Fibroblast of peridontal ligament (primary cell): Measurements from ENCODE around the gene ZNHIT3.
A peak's percentile ranks its signal among the peaks of the same experiment; 100 is the strongest.
"Not testable (repeated sequence)": the region's sequence is repeated elsewhere in the genome, so short reads cannot be mapped to it uniquely, and the experiment has no call there.

ENCODE experiments used
- DNase-seq: peaks from one replicate; pipeline ENCODE4 v3.0.0-alpha.2; 2010; ENCODE audit errors: extremely low read depth

The ZNHIT3 gene

DNA sequence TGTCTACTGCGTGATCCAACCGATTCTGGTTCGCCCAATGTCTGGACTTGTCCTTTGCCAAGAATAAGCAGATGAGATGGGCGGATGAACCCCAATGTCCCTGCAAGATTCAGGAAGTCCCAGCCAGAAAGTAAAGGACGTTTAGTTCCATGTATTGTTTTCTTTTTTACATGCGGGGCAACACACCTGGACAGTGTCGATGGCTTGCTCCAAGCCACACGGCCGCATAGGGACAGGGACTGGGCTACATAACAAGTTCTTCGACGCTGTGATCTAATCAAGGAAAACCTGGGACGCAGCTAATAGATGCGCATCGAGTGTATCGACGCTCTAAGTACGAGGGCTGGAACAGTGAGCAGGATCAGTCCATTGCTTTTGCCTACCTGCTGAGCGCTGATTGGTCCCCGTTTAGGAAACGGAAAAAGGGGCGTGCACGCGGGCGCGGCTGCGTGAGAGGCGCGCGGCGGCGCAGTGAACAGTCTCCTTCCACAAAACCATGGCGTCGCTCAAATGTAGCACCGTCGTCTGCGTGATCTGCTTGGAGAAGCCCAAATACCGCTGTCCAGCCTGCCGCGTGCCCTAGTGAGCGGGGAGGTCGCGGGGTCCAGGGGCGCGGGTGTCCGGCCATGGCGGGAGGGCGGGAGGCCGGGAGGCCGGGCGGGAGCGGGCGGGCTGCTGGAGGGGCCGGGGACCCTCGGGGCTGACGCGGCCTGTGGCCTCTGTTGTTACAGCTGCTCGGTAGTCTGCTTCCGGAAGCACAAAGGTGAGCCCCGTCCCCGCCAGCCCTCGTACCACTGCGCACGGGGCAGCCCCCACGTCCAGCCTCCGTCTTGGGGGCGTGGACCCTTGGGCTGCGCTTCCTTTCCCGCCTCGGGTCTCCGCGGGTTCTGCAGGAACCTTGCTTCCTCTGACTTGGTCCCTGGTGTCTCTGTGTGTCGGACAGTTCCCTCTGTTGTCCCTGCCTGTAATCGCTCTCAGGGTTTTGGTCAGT is at the start of gene ZNHIT3:
TSS of gene ZNHIT3 (plus strand) at position 478 of the 991 bp plus-strand sequence. CDS start at position 497, 19 bp downstream.
- peak; percentile 92 for DNase-seq

DNA sequence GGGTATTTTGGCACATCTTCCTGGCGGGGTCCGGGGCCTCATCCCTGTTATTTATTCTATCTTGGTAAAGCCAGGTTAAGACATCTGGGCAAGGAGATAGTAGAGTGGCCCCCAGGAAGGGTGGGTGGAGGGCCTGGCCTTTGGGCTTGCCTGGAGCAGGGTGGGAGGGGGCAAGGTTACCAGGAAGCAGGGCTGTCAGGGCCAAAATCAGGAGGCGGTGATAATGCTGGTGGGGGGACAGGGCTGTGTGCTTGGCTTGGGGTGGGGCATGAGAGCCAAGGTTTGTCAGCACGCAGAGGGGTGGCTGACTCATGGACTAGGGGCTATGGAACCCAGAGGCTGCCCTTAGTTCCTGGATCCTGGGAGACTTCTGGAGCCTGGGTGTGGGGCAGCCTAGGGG is 44.7 kb upstream of the ZNHIT3 start:
- DNase-seq: not testable (repeated sequence)

DNA sequence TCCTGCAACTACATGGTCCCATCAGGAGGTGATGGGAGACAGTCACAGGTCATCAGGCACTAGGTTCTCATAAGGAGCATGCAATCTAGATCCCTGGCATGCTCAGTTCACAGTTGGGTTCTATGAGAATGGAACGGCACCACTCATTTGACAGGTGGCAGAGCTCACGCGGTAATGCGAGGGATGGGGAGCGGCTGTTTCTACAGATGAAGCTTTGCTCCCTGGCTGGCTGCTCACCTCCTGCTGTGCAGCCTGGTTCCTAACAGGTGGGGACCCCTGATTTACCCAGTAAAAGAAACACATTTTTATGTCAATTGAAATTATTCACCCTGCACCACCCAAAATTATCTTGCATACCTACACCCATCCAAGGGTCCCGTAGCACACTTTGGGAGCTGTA is 42.7 kb upstream of the ZNHIT3 start:
- DNase-seq: no peak

DNA sequence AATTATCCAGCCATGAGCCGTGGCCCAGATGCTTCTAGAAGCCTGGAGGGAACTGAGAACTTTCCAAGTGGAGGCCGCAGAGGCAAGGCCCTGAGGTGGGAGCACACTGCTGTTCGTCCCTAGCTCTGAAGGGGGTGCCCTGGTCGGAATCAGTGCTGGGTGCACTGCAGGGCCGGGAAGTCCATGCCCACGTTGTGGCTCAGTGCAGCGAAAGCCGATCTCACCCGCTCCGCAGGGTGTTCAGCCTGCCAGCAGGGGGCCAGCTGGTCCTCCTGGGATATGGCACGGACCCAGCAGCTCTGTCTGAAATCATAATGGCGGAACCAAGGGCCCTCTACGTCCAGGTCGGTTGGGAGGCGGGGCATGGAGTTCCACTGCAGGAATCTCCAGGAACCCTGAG is 36.5 kb upstream of the ZNHIT3 start:
- DNase-seq: not testable (repeated sequence)

DNA sequence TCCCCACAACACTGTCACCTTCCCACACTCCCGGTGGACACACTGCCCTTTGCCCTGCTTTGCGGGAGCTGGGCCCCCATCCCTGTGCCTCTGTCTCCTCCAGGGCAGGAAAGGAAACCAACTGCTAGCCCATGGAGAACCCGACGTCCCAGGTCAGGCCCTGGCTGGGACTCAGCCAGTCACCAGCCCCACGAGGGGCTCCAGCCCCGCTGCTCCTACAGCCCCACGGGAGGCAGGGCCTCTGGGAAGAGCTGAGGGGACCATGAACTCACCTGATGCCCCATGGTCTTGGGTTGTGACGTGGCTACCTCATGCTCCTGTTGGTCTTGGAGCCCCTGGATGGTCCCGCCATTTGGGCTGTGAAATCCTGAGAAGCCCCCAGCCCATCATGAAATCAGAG is 33.6 kb upstream of the ZNHIT3 start:
- not testable (repeated sequence) for DNase-seq

DNA sequence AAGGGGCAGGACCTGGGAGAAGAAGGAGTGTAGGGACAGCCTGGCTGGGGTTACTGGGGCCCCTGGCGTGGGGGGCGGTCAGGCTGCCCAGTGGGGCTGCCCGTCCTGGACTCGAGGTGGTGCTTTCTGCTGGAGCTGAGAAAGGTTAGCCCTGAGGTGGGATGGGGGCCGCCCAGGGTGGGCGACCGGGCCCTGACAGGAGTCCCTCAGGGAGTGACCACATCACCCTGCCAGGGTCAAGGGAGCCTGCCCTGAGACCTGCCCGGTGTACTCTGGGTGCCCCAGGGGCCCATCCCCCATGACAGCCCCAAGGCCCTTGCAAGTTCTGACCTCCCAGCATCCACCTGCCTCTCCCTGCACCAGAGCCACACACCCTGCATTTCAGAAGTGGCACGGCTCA is 28.8 kb upstream of the ZNHIT3 start:
- DNase-seq: not testable (repeated sequence)

DNA sequence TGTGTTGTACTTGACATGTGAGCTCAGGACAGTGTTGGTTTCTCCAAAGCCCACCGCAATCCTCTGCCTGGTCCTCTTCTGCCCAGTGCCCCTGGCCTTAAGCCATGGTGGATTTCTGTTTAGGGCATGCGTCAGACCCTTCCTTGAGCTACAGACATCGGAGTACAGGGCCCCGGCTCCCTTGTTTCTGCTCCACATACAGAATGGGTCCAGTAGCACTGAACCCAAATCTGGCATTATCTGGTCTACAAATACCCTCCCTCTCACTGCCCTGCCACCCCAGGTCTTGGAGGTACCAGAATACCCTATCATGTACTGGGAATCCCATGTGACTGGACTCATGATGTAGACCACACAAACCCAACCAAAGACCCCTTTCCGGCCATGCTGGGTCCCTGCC is 27.4 kb upstream of the ZNHIT3 start:
- no peak for DNase-seq

DNA sequence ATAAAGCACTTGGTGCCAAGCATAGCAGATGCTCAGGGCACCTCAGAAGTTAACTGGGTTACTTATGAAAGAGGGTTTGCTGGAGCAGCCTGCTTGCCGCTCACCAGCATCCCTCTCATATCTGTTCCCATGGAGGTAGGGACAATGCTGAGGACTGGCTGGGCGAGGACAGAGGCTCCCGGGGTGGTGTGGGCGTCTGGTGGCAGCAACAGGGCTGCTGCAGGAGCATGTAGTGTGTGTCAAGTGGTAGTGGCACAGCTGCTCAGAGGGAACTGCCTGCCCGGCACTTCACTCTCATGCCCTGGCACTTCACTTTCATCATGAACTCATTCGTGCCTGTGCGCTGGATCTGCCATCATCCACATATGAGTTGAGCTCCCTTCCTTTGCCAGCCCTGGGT is 26.9 kb upstream of the ZNHIT3 start:
- DNase-seq: no peak

DNA sequence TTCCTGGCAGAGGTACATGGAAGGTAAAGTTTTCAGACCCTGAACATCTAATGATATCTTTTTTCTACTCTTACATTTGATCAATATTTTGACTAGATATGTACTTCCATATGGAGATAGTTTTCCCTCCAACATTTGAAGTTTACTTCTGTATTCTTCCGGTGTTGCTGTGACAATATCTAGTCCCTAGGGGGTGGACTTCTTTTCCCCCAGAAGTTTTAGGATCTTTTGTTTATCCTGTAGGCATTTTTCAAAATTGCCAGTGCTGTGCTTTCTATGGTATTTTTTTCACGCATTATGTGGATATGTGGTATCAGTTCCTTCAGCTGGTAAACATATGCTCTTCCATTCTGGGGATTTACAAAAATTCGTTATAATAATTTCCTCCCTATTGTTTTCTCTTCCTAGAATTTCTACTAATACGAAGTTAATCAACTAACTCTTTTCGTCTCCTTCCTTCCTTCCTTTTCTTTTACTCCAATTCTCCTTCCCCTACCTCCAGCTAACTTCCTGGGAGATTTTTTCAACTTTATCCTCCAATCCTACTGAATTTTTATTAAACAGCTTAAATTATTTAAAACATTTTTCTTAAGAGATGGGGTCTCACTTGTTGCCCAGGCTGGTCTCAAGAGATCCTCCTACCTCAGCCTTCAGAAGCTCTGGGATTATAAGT is 26.1 kb upstream of the ZNHIT3 start:
- no peak for DNase-seq

DNA sequence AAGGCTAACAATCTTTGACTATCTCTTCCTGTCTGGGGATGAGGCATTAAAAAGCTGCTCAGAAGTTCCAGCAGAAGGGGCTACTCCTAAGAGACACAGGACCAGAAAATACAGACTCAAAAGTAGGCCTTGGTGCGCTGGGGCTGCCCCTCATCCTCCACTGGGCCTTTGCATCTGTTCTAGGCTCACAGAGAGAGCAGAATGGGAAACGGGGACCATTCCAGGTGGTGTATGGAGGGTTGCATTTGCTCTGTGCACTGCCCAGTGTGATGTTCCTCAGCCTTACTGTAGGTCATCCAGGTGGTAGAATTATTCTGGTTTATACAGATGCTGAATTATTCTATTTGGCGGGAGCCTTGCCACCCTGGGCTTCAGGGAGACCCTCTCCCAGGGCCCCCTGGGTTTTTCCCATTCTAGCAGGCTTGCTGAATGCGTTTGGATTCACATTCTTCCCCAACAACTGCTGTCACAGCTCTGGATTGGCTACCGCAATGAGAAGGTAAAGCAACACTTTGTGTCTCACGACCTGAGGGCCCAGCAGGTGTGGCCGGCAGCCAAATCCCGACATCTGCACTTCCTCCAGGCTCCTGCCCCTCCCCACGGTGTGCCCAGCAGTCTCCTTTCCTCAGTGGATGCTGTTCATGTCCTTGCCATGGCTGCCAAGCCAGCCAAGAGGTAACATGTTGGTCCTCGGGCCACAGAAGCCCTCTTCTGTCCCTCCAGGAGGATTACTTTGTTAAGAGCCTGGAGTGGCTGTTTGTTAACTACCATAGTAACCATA is 25.0 kb upstream of the ZNHIT3 start:
- no peak for DNase-seq

DNA sequence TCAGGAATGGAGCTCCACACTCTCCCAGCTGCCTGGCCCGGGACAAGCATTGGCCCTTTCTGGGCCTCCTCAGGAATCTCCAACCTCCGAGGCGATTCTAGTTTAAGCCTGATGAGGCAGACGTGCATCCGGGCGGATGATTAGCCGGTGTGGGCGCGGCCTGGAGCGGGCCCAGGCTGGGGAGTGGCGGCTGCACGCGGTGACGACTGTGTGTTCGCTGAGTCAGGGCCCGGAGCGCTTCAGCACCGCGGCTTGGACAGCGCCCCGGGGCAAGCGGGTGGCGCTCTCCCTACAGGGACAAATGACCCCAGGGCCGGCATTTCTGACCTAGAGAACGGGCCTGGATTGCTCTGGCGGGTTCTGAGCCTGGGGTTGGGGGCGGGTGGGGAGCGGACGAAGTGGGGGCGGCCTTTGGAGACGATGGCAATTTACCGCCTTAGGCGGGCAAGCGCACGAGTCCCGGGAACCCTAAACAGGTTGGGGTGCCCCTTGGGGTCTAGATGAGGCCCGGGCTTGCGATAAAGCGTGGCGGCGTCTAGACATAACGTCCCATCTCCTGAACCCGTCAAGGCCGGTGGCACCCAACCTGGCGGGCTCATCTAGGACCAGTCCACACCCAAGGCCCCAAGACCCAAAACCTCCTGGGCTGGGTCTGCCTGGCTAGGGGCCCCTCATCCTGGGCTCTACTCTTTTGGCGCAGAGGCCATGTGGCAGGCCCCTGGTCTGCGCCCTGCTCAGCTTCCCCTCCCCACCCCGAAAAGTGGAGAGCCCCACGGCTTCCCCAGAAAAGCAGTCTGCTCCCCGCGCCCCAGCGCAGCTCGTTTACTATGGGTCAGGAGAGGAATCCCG is 22.3 kb upstream of the ZNHIT3 start:
- peak; percentile 42 for DNase-seq

DNA sequence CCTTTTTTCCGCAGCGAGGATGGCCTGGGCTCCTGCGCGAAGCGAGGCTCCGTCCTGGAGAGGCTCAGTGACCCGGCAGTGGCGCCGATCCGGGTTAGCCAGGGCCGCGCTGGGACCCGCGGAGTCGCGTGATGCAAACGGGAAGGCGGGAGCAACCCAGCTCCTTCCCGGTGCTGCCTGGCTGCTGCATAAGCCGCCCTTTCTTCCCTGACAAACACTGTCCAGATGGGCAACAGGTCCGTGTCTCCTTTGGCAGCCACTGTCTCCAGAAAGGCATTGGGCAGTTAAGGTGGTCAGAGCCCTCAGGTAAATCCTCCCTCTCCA is 21.8 kb upstream of the ZNHIT3 start:
- DNase-seq: no peak

DNA sequence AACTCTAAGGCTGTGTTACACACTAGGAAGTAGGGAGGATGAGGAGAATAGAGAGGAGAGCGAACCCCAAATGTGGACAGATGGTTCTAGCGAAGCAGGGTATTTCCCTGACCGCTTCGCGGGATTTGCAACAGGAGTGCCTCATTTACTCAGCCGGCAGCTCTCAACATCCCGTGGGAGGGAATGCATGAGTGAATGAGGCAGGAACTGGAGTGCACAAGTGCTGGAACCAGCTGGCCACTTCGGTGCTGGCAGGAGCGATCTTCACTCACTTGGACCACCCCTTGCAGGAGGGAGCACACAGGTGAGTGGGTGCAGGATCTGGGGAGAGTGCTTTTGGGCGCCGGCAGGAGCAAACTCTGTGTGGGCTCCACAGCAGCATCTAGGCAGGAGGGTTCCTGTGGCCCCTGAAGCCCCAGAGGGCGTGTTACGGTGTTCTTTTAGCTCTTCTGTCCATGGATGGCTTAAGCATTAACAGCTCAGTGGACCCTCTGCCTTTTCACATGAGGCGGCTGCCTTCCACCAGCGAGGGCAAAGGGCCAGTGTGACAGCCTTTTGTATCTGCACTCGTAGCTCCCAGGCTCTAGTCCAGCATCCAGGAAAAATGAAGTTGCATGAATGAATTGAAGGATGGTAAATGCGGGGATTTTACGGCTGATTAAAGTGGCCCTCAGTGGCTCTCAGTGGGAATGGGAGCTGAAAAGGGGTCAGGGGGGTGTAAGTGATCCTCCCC is 17.4 kb upstream of the ZNHIT3 start:
- no peak for DNase-seq

DNA sequence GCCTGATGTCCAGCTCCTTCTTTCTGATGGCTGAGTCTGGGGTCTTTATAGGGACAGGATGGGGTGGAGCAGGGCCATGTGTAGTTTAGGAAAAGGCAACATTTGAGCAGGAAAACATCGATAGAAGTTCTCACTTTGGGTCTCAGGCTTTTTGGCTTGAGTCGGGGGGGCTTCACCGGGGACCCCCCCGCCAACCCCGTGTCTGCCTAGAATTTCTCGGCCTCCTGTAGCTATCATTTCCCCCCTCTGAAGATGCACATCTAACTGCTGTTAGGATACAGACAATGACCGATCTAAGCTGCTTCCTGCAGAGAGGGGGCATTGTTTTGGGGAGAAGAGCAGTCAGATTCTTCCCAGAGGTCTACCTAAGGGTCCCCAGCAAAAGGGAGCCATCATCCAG is 16.7 kb upstream of the ZNHIT3 start:
- DNase-seq: no peak

DNA sequence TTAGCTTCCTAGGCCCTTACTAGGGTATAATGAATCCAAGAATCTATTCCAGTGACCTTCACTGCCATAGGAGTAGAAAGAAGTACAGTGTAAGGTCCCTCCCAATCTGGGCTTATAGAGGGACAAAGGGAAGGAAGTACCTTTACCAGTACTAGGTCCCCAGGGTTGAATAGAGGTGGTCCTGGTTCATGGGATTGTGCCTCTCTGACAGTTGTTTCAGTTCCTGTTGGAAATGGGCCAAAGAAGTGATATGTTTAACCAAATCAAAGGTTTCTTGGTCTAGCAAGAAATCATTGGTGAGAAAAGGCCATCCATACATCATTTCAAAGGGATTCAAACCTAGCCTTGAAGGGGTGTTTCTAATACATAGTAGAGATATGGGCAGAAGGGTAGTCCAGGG is 16.0 kb upstream of the ZNHIT3 start:
- no peak for DNase-seq

DNA sequence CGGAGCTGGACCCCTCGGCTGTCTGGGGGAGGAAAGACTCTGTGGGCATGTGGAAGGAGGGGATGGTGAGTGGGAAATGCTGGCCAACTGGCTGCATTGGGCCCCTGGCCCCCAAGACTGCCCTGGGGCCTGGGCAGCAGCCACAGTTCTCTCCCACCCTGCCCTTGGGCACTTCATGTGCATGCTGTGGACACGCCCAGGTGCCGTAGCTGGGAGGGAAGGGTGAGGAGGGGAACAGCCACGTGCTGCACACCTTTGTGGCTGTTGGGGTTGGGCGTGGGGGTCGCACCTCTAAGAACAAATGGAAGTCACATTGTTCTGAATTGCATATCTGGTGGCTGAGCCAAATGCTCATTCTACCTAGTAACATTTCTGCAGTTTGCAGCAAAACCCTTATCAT is 11.9 kb upstream of the ZNHIT3 start:
- DNase-seq: no peak

DNA sequence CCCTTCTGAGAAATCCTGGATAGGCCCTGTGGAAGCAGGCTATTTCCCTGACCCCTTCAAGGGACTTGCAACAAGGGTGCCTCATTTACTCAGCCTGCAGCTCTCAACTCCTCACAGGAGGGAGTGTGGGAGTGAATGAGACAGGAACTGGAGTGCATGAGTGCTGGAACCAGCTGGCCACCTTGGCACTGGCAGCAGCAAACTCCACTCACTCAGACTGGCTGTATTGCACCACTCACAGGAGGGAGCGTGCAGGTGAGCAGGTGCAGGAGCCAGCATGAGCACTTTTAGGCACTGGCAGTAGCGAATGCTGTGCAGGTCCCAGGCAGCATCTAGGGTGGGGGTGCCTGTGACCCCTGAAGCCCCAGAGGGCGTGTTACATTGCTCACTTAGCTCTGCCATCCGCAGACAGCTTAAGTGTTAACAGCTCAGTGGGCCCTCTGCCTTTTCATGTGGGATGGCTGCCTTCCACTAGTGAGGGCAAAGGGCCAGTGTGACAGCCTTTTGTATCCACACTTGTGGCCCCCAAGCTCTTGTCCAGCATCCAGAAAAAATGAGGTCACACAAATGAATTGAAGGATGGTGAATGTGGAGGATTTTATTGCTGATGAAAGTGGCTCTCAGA is 11.0 kb upstream of the ZNHIT3 start:
- DNase-seq: no peak

DNA sequence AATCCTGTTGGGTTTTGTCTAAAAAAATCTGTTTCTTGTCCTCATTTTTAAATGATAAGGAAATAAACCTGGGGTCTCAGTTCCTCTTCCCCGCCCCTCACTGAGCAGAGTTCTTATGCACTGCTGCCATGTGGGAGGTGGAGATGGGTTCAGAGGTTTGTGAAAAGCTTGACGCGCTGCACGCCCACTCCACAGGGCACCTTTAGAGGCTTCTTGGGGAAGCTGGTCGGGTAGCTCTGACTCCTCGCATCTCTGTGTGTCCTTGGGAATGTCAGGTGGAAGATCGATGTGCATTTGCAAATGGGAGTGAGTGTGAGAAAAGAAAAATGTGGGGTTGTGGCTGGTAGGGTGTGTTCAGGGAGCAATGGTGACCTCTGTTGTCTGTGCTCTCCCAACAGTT is 4.7 kb upstream of the ZNHIT3 start:
- no peak for DNase-seq

DNA sequence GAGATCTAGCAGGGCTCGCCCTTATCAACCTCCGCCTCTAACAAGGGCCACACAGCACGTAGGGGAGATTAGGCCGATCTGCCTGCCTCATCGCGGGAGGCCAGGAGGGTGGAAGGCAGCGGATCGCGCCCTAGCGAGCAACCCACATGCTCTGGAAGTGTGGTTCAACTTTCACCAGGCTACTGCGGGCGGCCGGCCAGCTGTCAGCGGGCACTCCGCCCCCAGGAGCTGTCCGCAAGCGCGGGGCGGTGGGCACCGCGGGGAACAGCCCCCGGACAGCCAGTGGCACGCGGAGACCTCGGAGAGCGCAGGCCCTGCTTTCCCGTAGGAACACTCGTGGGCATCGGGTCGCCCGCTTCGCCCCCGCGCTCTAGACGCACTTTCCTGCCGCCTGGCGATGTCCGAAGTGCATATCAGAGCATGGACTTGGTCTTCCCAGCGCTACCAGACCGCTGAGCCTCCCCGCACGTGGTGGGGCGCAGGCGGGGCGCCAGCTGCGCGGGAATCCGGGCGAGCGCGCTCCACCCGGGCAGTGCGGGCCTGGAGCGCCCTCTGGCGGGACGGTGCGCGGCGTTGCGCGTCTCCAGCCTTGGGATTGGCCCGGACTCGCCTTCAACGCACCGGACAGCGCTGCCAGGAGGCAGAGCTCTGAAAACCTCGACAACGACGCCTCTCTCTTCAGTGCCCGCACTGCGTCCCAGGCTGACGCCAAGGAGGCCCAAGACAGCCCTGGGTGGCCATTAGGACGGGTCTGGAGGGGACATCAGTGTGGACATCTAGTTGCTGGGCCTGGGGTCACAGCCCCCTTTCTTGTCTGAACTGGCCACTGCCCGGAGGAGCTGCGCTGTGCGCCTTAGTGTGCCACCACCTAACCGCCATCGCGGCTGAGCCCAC is 3.6 kb upstream of the ZNHIT3 start:
- DNase-seq: peak; percentile 66
